GM12875 (cell line): Measurements from ENCODE around the gene GZF1.

Experiments
- H3K4me3 ChIP-seq: one replicate; pipeline ENCODE4 v1.5.1; 2011; ENCODE audit warnings: low read depth, low read length, control low read depth
- CTCF ChIP-seq: IDR thresholded peaks from 2 replicates; pipeline ENCODE4 v1.5.1; 2011; ENCODE audit warnings: low read depth, mild to moderate bottlenecking, control low read depth, inconsistent platforms, low read length, moderate library complexity, borderline replicate concordance; ENCODE audit not compliant: insufficient read depth

Gene GZF1

GRCh38 chr20:23368316-23369071, 6.5 kb downstream of the GZF1 start:
- TF ChIP-seq CTCF = no peak
- no peak overlapping the region for H3K4me3 ChIP-seq

- H3K4me3 ChIP-seq = no peak overlapping the region
- TF ChIP-seq CTCF = no peak
Measured at GRCh38 chr20:23369072-23369823, 7.3 kb downstream of the GZF1 start.

- TF ChIP-seq CTCF = no peak
- H3K4me3 ChIP-seq = no peak overlapping the region
Measured at GRCh38 chr20:23370274-23370673, 8.3 kb downstream of the GZF1 start.

GRCh38 chr20:23370873-23371272, 8.9 kb downstream of the GZF1 start:
- no peak for TF ChIP-seq CTCF
- no peak overlapping the region for H3K4me3 ChIP-seq

GRCh38 chr20:23371496-23371895, 9.5 kb downstream of the GZF1 start:
- no peak overlapping the region for H3K4me3 ChIP-seq
- no peak for TF ChIP-seq CTCF

GRCh38 chr20:23374441-23374840, 12.5 kb downstream of the GZF1 start:
- TF ChIP-seq CTCF = no peak
- H3K4me3 ChIP-seq = no peak overlapping the region

GRCh38 chr20:23375827-23376226, 13.8 kb downstream of the GZF1 start:
- no peak overlapping the region for H3K4me3 ChIP-seq
- no peak for TF ChIP-seq CTCF
